Body of pancreas (tissue), 4 donors: Measurements from ENCODE around the gene RPL18A. TPM values are rescaled to one million over a fixed set of nuclear protein-coding genes. Genes with fewer than 3 reads are reported as not detected.

Experiments
- ATAC-seq: fragments of 150-250 bp; one replicate; pipeline ENCODE4 v1.9.1; 2016
- DNase-seq, 4 donors: peaks; one replicate each; pipeline ENCODE4 v3.0.0-alpha.2; 2019
- H3K27ac ChIP-seq, 4 donors: fragments of 200-600 bp; sonication (generic); 1 replicate in 3 of 4; 2 replicates in 1 of 4; pipeline versions ENCODE4 v1.5.1 to v1.6.1; 2016 to 2019; ENCODE audit warnings: mild to moderate bottlenecking in 1 of 4, mixed read lengths in 1 of 4, moderate library complexity in 1 of 4
- H3K27me3 ChIP-seq, 2 donors: fragments of 200-600 bp; sonication (generic); one replicate each; pipeline ENCODE4 v1.6.0; 2016; ENCODE audit warnings: mild to moderate bottlenecking in 1 of 2
- H3K36me3 ChIP-seq, 2 donors: fragments of 200-600 bp; sonication (generic); replicated peaks in 1 of 2; 2 replicates each; pipeline ENCODE4 v1.5.1; 2016; ENCODE audit warnings: low read depth in 2 of 2; ENCODE audit not compliant: insufficient read depth in 1 of 2
- H3K4me1 ChIP-seq: fragments of 200-600 bp; sonication (generic); one replicate; pipeline ENCODE4 v1.6.0; 2016
- H3K4me3 ChIP-seq, 2 donors: fragments of 200-600 bp; sonication (generic); 1 replicate in 1 of 2; 2 replicates in 1 of 2; pipeline ENCODE4 v1.5.1; 2016 to 2019
- H3K9me3 ChIP-seq, 3 donors: fragments of 200-600 bp; sonication (generic); 1 replicate in 2 of 3; 2 replicates in 1 of 3; pipeline ENCODE4 v1.5.1; 2016
- CTCF ChIP-seq, 7 experiments: fragments of 450-650 bp in 4 of 7; fragments of 200-600 bp in 3 of 7; sonication (generic) in 3 of 7; IDR thresholded peaks; one replicate each; pipeline ENCODE4 v1.5.1; 2016 to 2019; ENCODE audit warnings: antibody characterized with exemption in 7 of 7
- POLR2A ChIP-seq, 3 donors: fragments of 450-650 bp; IDR thresholded peaks; one replicate each; pipeline ENCODE4 v1.6.1; 2016; ENCODE audit warnings: antibody characterized with exemption in 3 of 3, mild to moderate bottlenecking in 2 of 3
- WGBS, 2 donors: methylation state at CpG; one replicate each; pipeline ENCODE4 v1.1.5; 2017; 5-methylcytosine and 5-hydroxymethylcytosine counted together
- intact Hi-C: fragments of 100-400 bp; cut with DNase I; formaldehyde crosslinking; loops from one replicate; pipeline ENCODE4 v1.15.1; 2023
- total RNA-seq, 2 donors: library from RNA; depleted of rRNA; stranded (reverse); fragments of >200 nt; gene quantifications; one replicate each; pipeline ENCODE4 v1.1.0, GENCODE V29; 2016

RPL18A gene
- total RNA-seq, 2 donors from 2014 or later: 1,158 to 1,588 TPM

GRCh38 chr19:17817668-17818363 lies 41.9 kb upstream of the RPL18A start:
- Histone ChIP-seq H3K4me1 (no peaks in the 10 kb centered on the region), H3K36me3 (no peaks in the 10 kb centered on the region), H3K9me3 (no peaks in the 10 kb centered on the region), H3K4me3 (no peak overlapping the region), H3K27ac (no peak overlapping the region), H3K27me3 (no peaks in the 10 kb centered on the region)
- intact Hi-C loops: no loop called here
- no peak for DNase-seq
- TF ChIP-seq POLR2A (IDR thresholded peaks at IDR 0.05) (no peak), CTCF (IDR thresholded peaks at IDR 0.05) (no peak)
- WGBS, 2 donors: 68 to 81% methylated on average over 5 to 13 of the region's 13 CpGs
- no peak for ATAC-seq

GRCh38 chr19:17821190-17821589 lies 38.5 kb upstream of the RPL18A start, which contains the start of gene INSL3:
Gene INSL3 (minus strand): TSS chr19:17821519. CDS start chr19:17821506, 13 bp downstream.
- DNase-seq: no peak
- intact Hi-C loops: no loop called here
- Histone ChIP-seq H3K27ac (no peak within 1 kb of the TSS), H3K36me3 (no peaks in the 10 kb centered on the region), H3K4me3 (no peak within 1 kb of the TSS), H3K4me1 (no peaks in the 10 kb centered on the region), H3K27me3 (no peaks in the 10 kb centered on the region), H3K9me3 (no peaks in the 10 kb centered on the region)
- no peak for TF ChIP-seq POLR2A (IDR thresholded peaks at IDR 0.05)
- no peak for TF ChIP-seq CTCF (IDR thresholded peaks at IDR 0.05)
- 40 to 53% methylated on average over 1 to 26 of the region's 34 CpGs for WGBS, 2 donors
- no peak for ATAC-seq

- Histone ChIP-seq H3K9me3 (no peaks in the 10 kb centered on the region), H3K27ac (no peak overlapping the region), H3K36me3 (no peaks in the 10 kb centered on the region), H3K4me1 (no peaks in the 10 kb centered on the region), H3K4me3 (no peak overlapping the region), H3K27me3 (no peaks in the 10 kb centered on the region)
- ATAC-seq (no peak), DNase-seq (no peak)
- WGBS, 2 donors: 54 to 55% methylated on average over 4 to 8 of the region's 8 CpGs
- TF ChIP-seq CTCF (IDR thresholded peaks at IDR 0.05): no peak
- no peak for TF ChIP-seq POLR2A (IDR thresholded peaks at IDR 0.05)
- intact Hi-C loops: no loop called here
Measured at GRCh38 chr19:17824339-17824738, 35.4 kb upstream of the RPL18A start.

GRCh38 chr19:17826508-17827056 lies 33.1 kb upstream of the RPL18A start:
- Histone ChIP-seq H3K36me3 (no peaks in the 10 kb centered on the region), H3K9me3 (no peaks in the 10 kb centered on the region), H3K4me3 (no peak overlapping the region), H3K27me3 (peaks cover 0 to 3% of the 10 kb centered on the region in 2 donors), H3K4me1 (peaks cover 15% of the 10 kb centered on the region), H3K27ac (no peak overlapping the region)
- TF ChIP-seq POLR2A (IDR thresholded peaks at IDR 0.05) (no peak), CTCF (IDR thresholded peaks at IDR 0.05) (no peak)
- ATAC-seq: no peak
- intact Hi-C loops: no loop called here
- WGBS, 2 donors: 85 to 87% methylated on average over 7 to 13 of the region's 13 CpGs
- no peak for DNase-seq
